ENCODE measurements around the gene FBRSL1. TPM values are rescaled to one million over a fixed set of nuclear protein-coding genes. Genes with fewer than 3 reads are reported as not detected.

FBRSL1 gene
- total RNA-seq, 1 donor from 2014 or later = 66.0 TPM

GRCh38 chr12:132452596-132453350, 37.2 kb upstream of the FBRSL1 start:
- DNase-seq = no peak
- Histone ChIP-seq H3K27ac (replicated peaks) (no peak overlapping the region), H3K27me3 (ENCODE audit: low read depth) (peaks cover 82% of the 10 kb centered on the region), H3K36me3 (no peaks in the 10 kb centered on the region), H3K4me1 (no peaks in the 10 kb centered on the region), H3K9me3 (replicated peaks) (no peaks in the 10 kb centered on the region), H3K4me3 (no peak overlapping the region)
- intact Hi-C loops (cut with micrococcal nuclease) = no loop called here
- TF ChIP-seq CTCF (IDR thresholded peaks at IDR 0.05; ENCODE audit: borderline replicate concordance) = no peak

GRCh38 chr12:132453361-132454192, 36.4 kb upstream of the FBRSL1 start:
- Histone ChIP-seq H3K36me3 (no peaks in the 10 kb centered on the region), H3K27ac (replicated peaks) (no peak overlapping the region), H3K9me3 (replicated peaks) (no peaks in the 10 kb centered on the region), H3K27me3 (ENCODE audit: low read depth) (peaks cover 80% of the 10 kb centered on the region), H3K4me3 (no peak overlapping the region), H3K4me1 (no peaks in the 10 kb centered on the region)
- DNase-seq = no peak
- intact Hi-C loops (cut with micrococcal nuclease) = no loop called here
- TF ChIP-seq CTCF (IDR thresholded peaks at IDR 0.05; ENCODE audit: borderline replicate concordance) = no peak

- Histone ChIP-seq H3K9me3 (replicated peaks) (no peaks in the 10 kb centered on the region), H3K36me3 (no peaks in the 10 kb centered on the region), H3K4me1 (no peaks in the 10 kb centered on the region), H3K27me3 (ENCODE audit: low read depth) (peaks cover 80% of the 10 kb centered on the region), H3K27ac (replicated peaks) (no peak overlapping the region), H3K4me3 (no peak overlapping the region)
- intact Hi-C loops (cut with micrococcal nuclease) = no loop called here
- TF ChIP-seq CTCF (IDR thresholded peaks at IDR 0.05; ENCODE audit: borderline replicate concordance) = no peak
- no peak for DNase-seq
These were observed 35.6 kb upstream of the FBRSL1 start for GRCh38 chr12:132454193-132454932.

GRCh38 chr12:132454933-132455418, 35.0 kb upstream of the FBRSL1 start:
- H3K9me3 ChIP-seq (replicated peaks) = no peaks in the 10 kb centered on the region
- H3K36me3 ChIP-seq = no peaks in the 10 kb centered on the region
- H3K4me1 ChIP-seq = no peaks in the 10 kb centered on the region
- DNase-seq = no peak
- H3K4me3 ChIP-seq = no peak overlapping the region
- intact Hi-C loops (cut with micrococcal nuclease) = no loop called here
- no peak overlapping the region for H3K27ac ChIP-seq (replicated peaks)
- H3K27me3 ChIP-seq (ENCODE audit: low read depth) = peaks cover 79% of the 10 kb centered on the region
- no peak for TF ChIP-seq CTCF (IDR thresholded peaks at IDR 0.05; ENCODE audit: borderline replicate concordance)

GRCh38 chr12:132455565-132455964, 34.4 kb upstream of the FBRSL1 start:
- H3K9me3 ChIP-seq (replicated peaks) = peaks cover 5% of the 10 kb centered on the region
- H3K36me3 ChIP-seq = no peaks in the 10 kb centered on the region
- no peak overlapping the region for H3K27ac ChIP-seq (replicated peaks)
- TF ChIP-seq CTCF (IDR thresholded peaks at IDR 0.05; ENCODE audit: borderline replicate concordance) = no peak
- no peak overlapping the region for H3K4me3 ChIP-seq
- no peak for DNase-seq
- intact Hi-C loops (cut with micrococcal nuclease) = no loop called here
- peaks cover 78% of the 10 kb centered on the region for H3K27me3 ChIP-seq (ENCODE audit: low read depth)
- no peaks in the 10 kb centered on the region for H3K4me1 ChIP-seq

Measured in left ventricle myocardium inferior (tissue), 1 donor.